ENCODE measurements around the gene C2orf49. TPM values are rescaled to one million over a fixed set of nuclear protein-coding genes. Genes with fewer than 3 reads are reported as not detected.

C2orf49 gene
- total RNA-seq, 1 experiment from 2014 or later = 21.6 TPM

GRCh38 chr2:105362862-105363591 lies 25.7 kb downstream of the C2orf49 start:
- no peaks in the 10 kb centered on the region for H3K4me1 ChIP-seq
- H3K9me3 ChIP-seq (replicated peaks) = no peaks in the 10 kb centered on the region
- H3K27ac ChIP-seq = no peak overlapping the region
- no peak for DNase-seq
- H3K4me3 ChIP-seq = no peak overlapping the region
- H3K36me3 ChIP-seq = peaks cover 24% of the 10 kb centered on the region
- no peaks in the 10 kb centered on the region for H3K27me3 ChIP-seq

- Histone ChIP-seq H3K4me1 (no peaks in the 10 kb centered on the region), H3K27ac (no peak overlapping the region), H3K36me3 (peaks cover 14% of the 10 kb centered on the region), H3K4me3 (no peak overlapping the region), H3K27me3 (no peaks in the 10 kb centered on the region), H3K9me3 (replicated peaks) (no peaks in the 10 kb centered on the region)
- no peak for DNase-seq
Observed at GRCh38 chr2:105364436-105365139, 27.2 kb downstream of the C2orf49 start.

GRCh38 chr2:105365206-105365605 lies 27.9 kb downstream of the C2orf49 start:
- H3K36me3 ChIP-seq = peaks cover 13% of the 10 kb centered on the region
- no peaks in the 10 kb centered on the region for H3K9me3 ChIP-seq (replicated peaks)
- H3K27me3 ChIP-seq = no peaks in the 10 kb centered on the region
- no peak overlapping the region for H3K27ac ChIP-seq
- no peak overlapping the region for H3K4me3 ChIP-seq
- H3K4me1 ChIP-seq = no peaks in the 10 kb centered on the region
- DNase-seq = no peak

- Histone ChIP-seq H3K27me3 (no peaks in the 10 kb centered on the region), H3K36me3 (peaks cover 6% of the 10 kb centered on the region; the same call in 1 of the 2 replicates), H3K27ac (no peak overlapping the region), H3K9me3 (replicated peaks) (no peaks in the 10 kb centered on the region), H3K4me1 (no peaks in the 10 kb centered on the region), H3K4me3 (no peak overlapping the region)
- DNase-seq = no peak
Observed at GRCh38 chr2:105368759-105369408, 31.5 kb downstream of the C2orf49 start.

- DNase-seq = peak; percentile 13 to 16
- H3K4me1 ChIP-seq = no peaks in the 10 kb centered on the region
- H3K27ac ChIP-seq = no peak overlapping the region
- peaks cover 11% of the 10 kb centered on the region; the same call in 1 of the 2 replicates for H3K36me3 ChIP-seq
- no peaks in the 10 kb centered on the region for H3K9me3 ChIP-seq (replicated peaks)
- no peaks in the 10 kb centered on the region for H3K27me3 ChIP-seq
- no peak overlapping the region for H3K4me3 ChIP-seq
Observed at GRCh38 chr2:105369777-105370690, 32.7 kb downstream of the C2orf49 start.

GRCh38 chr2:105371156-105371555 lies 33.8 kb downstream of the C2orf49 start:
- peaks cover 13% of the 10 kb centered on the region; the same call in 1 of the 2 replicates for H3K36me3 ChIP-seq

GRCh38 chr2:105371810-105372209 lies 34.5 kb downstream of the C2orf49 start:
- H3K27me3 ChIP-seq = no peaks in the 10 kb centered on the region
- DNase-seq = no peak
- H3K4me1 ChIP-seq = no peaks in the 10 kb centered on the region
- H3K27ac ChIP-seq = no peak overlapping the region
- H3K4me3 ChIP-seq = no peak overlapping the region
- peaks cover 12% of the 10 kb centered on the region; the same call in 1 of the 2 replicates for H3K36me3 ChIP-seq
- H3K9me3 ChIP-seq (replicated peaks) = no peaks in the 10 kb centered on the region

More at GRCh38 chr2:105371156-105371555, 33.8 kb downstream of the C2orf49 start:
- Histone ChIP-seq H3K4me3 (no peak overlapping the region), H3K9me3 (replicated peaks) (no peaks in the 10 kb centered on the region), H3K4me1 (no peaks in the 10 kb centered on the region), H3K27me3 (no peaks in the 10 kb centered on the region), H3K27ac (no peak overlapping the region)
- no peak for DNase-seq

GRCh38 chr2:105373344-105373781 lies 36.0 kb downstream of the C2orf49 start:
- no peaks in the 10 kb centered on the region for H3K9me3 ChIP-seq (replicated peaks)
- peaks cover 11% of the 10 kb centered on the region; the same call in 1 of the 2 replicates for H3K36me3 ChIP-seq
- H3K27me3 ChIP-seq = no peaks in the 10 kb centered on the region
- H3K4me1 ChIP-seq = no peaks in the 10 kb centered on the region
- H3K27ac ChIP-seq = no peak overlapping the region
- H3K4me3 ChIP-seq = no peak overlapping the region
- no peak for DNase-seq

GRCh38 chr2:105373895-105374401 lies 36.6 kb downstream of the C2orf49 start:
- H3K27ac ChIP-seq = no peak overlapping the region
- no peaks in the 10 kb centered on the region for H3K27me3 ChIP-seq
- H3K4me1 ChIP-seq = no peaks in the 10 kb centered on the region
- H3K9me3 ChIP-seq (replicated peaks) = no peaks in the 10 kb centered on the region
- no peak for DNase-seq
- no peak overlapping the region for H3K4me3 ChIP-seq
- peaks cover 11% of the 10 kb centered on the region for H3K36me3 ChIP-seq

GRCh38 chr2:105375001-105375561 lies 37.7 kb downstream of the C2orf49 start:
- Histone ChIP-seq H3K4me3 (no peak overlapping the region), H3K4me1 (no peaks in the 10 kb centered on the region), H3K27me3 (no peaks in the 10 kb centered on the region), H3K36me3 (peaks cover 11% of the 10 kb centered on the region), H3K27ac (no peak overlapping the region), H3K9me3 (replicated peaks) (no peaks in the 10 kb centered on the region)
- DNase-seq = no peak

- H3K4me1 ChIP-seq = no peaks in the 10 kb centered on the region
- H3K36me3 ChIP-seq = peaks cover 11% of the 10 kb centered on the region
- H3K27ac ChIP-seq = no peak overlapping the region
- no peak for DNase-seq
- H3K9me3 ChIP-seq (replicated peaks) = no peaks in the 10 kb centered on the region
- H3K4me3 ChIP-seq = no peak overlapping the region
- H3K27me3 ChIP-seq = no peaks in the 10 kb centered on the region
Observed at GRCh38 chr2:105376010-105376409, 38.7 kb downstream of the C2orf49 start.

- H3K36me3 ChIP-seq = peaks cover 15% of the 10 kb centered on the region
- no peaks in the 10 kb centered on the region for H3K4me1 ChIP-seq
- no peak for DNase-seq
- no peaks in the 10 kb centered on the region for H3K9me3 ChIP-seq (replicated peaks)
- no peak overlapping the region for H3K4me3 ChIP-seq
- H3K27ac ChIP-seq = no peak overlapping the region
- no peaks in the 10 kb centered on the region for H3K27me3 ChIP-seq
Observed at GRCh38 chr2:105376789-105377240, 39.5 kb downstream of the C2orf49 start.

GRCh38 chr2:105377871-105378270 lies 40.5 kb downstream of the C2orf49 start:
- Histone ChIP-seq H3K4me1 (no peaks in the 10 kb centered on the region), H3K27me3 (no peaks in the 10 kb centered on the region), H3K36me3 (peaks cover 10% of the 10 kb centered on the region), H3K9me3 (replicated peaks) (no peaks in the 10 kb centered on the region), H3K27ac (no peak overlapping the region), H3K4me3 (no peak overlapping the region)
- DNase-seq = peak in 1 of 2 experiments; percentile 17

Measured in SJCRH30 (cell line).